ENCODE data around the gene ANKRD7. TPM values are rescaled to one million over a fixed set of nuclear protein-coding genes. Genes with fewer than 3 reads are reported as not detected.

ANKRD7 gene
- total RNA-seq, 6 experiments from 2014 or later: not detected

DNA sequence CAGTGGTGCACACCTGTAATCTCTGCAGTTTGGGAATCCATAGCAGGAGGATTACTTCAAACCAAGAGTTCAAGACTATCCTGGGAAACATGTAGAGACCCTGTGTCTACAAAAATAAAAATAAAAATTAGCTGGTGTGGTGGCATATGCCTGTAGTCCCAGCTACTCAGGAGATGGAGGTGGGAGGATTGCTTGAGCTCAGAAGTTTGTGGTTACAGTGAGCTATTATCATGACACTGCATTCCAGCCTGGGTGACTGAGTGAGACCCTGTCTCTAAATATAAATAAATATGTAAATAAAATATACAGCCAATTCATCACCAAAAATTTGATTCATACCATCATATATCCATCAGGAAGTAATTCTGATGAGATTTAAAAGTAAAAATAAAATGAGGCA, 60.9 kb downstream of the ANKRD7 start:
- TF ChIP-seq POLR2A (IDR thresholded peaks at IDR 0.05): no peak
- TF ChIP-seq, protein P1, sequence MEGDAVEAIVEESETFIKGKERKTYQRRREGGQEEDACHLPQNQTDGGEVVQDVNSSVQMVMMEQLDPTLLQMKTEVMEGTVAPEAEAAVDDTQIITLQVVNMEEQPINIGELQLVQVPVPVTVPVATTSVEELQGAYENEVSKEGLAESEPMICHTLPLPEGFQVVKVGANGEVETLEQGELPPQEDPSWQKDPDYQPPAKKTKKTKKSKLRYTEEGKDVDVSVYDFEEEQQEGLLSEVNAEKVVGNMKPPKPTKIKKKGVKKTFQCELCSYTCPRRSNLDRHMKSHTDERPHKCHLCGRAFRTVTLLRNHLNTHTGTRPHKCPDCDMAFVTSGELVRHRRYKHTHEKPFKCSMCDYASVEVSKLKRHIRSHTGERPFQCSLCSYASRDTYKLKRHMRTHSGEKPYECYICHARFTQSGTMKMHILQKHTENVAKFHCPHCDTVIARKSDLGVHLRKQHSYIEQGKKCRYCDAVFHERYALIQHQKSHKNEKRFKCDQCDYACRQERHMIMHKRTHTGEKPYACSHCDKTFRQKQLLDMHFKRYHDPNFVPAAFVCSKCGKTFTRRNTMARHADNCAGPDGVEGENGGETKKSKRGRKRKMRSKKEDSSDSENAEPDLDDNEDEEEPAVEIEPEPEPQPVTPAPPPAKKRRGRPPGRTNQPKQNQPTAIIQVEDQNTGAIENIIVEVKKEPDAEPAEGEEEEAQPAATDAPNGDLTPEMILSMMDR (IDR thresholded peaks at IDR 0.05): no peak
- Histone ChIP-seq H3K9me3 (no peaks in the 10 kb centered on the region), H3K4me1 (no peaks in the 10 kb centered on the region), H3K4me3 (no peak overlapping the region), H3K36me3 (no peaks in the 10 kb centered on the region), H3K27ac (no peak overlapping the region), H3K27me3 (no peaks in the 10 kb centered on the region)
- ATAC-seq (no peak), DNase-seq (no peak)
- intact Hi-C loops (cut with DNase I): no loop called here

DNA sequence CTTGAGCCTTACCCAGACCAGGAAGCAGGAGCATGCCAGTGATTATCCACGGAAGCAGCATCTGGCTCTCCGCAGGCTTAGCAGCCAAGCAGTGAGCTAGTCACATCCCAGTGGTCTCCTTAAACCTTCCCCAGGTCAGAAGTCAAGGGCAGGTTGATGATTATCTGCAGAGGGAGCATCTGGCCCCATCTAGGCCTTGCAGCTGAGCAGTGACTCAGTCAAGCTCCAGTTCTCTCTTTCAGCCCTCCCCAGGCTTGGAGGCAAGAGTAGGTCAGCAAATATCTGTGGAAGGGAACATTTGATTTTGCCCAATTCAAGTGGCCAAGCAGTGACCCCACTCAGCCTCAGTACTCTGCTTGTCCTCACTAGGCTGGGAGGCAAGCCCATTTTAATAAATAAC, 61.6 kb downstream of the ANKRD7 start:
- no peaks in the 10 kb centered on the region for H3K36me3 ChIP-seq
- H3K4me3 ChIP-seq: no peak overlapping the region
- no CpG with 5 or more reads among the region's 2 CpGs for WGBS (ENCODE audit: insufficient coverage, low coverage, low lambda C conversion rate, missing lambda C conversion rate)
- ATAC-seq: no peak
- no peaks in the 10 kb centered on the region for H3K4me1 ChIP-seq
- no peak for DNase-seq
- no peaks in the 10 kb centered on the region for H3K9me3 ChIP-seq
- H3K27me3 ChIP-seq: no peaks in the 10 kb centered on the region
- no peak overlapping the region for H3K27ac ChIP-seq
- intact Hi-C loops (cut with DNase I): no loop called here
- TF ChIP-seq, protein P1 (IDR thresholded peaks at IDR 0.05): no peak
- TF ChIP-seq POLR2A (IDR thresholded peaks at IDR 0.05): no peak

DNA sequence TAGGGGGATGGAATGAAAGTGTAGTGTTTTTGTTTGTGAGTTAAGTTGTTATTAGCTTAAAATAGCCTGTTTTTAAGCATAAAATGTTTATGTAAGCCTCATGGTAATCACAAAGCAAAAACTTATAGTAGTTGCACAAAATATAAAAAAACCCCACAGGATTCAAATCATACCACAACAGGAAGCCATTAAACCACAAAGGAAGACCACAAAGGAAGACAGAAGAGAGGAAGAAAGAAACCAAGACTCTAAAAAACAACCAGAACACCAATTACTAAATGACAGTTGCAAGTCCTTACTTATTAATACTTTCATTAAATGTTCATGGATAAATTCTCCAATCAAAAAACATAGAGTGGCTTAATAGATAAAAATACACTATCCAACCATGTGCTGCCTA, 63.6 kb downstream of the ANKRD7 start:
- ATAC-seq (no peak), DNase-seq (no peak)
- TF ChIP-seq POLR2A (IDR thresholded peaks at IDR 0.05): no peak
- TF ChIP-seq, protein P1 (IDR thresholded peaks at IDR 0.05): no peak
- intact Hi-C loops (cut with DNase I): no loop called here
- Histone ChIP-seq H3K36me3 (no peaks in the 10 kb centered on the region), H3K9me3 (no peaks in the 10 kb centered on the region), H3K4me3 (no peak overlapping the region), H3K4me1 (no peaks in the 10 kb centered on the region), H3K27ac (no peak overlapping the region), H3K27me3 (no peaks in the 10 kb centered on the region)

DNA sequence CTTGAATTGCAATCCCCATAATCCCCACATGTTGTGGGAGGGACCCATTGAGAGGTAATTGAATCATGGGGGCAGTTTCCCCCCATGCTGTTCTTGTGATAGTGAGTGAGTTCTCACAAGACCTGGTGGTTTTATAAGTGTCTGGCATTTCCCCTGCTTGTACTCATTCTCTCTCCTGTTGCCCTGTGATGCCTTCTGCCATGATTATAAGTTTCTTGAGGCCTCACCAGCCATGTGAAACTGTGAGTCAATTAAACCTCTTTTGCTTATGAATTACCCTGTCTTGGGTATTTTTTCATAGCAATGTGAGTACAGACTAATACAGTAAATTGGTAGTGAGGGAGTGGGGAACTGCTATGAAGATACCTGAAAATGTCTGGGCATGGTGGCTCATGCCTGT, 65.0 kb downstream of the ANKRD7 start:
- H3K4me3 ChIP-seq: no peak overlapping the region

More for the DNA sequence above, 65.0 kb downstream of the ANKRD7 start:
- H3K27me3 ChIP-seq: no peaks in the 10 kb centered on the region
- no peak overlapping the region for H3K27ac ChIP-seq
- DNase-seq (no peak), ATAC-seq (no peak)
- no peaks in the 10 kb centered on the region for H3K4me1 ChIP-seq
- intact Hi-C loops (cut with DNase I): no loop called here
- H3K36me3 ChIP-seq: no peaks in the 10 kb centered on the region
- no peaks in the 10 kb centered on the region for H3K9me3 ChIP-seq
- TF ChIP-seq, protein P1 (IDR thresholded peaks at IDR 0.05): no peak
- no peak for TF ChIP-seq POLR2A (IDR thresholded peaks at IDR 0.05)

Other genes with a start within 250 kb of the ANKRD7 start
- gene LSM8, start 40.5 kb upstream of the ANKRD7 start, total RNA-seq: 10 to 100 TPM in 4 of 6 experiments, 1 to 10 TPM in 2; 6.8 to 16.6 (median 11.3) TPM